K562 (cell line): ENCODE measurements around the gene UFSP1. TPM values are rescaled to one million over a fixed set of nuclear protein-coding genes. Genes with fewer than 3 reads are reported as not detected.

Experiments
- ATAC-seq: fragments of 200-7000 bp; cut with Tn5 transposase; 3 replicates; pipeline ENCODE4 v1.9.1; 2020; ENCODE audit warnings: moderate library complexity
- BruUV-seq: library from RNA; stranded (reverse); fragments of 400-500 nt; replicated peaks from 2 replicates; lab custom pipeline; 2021; lab: Mats Ljungman, UMichigan
- CTCF ChIA-PET: fragments of 300-600 bp; formaldehyde crosslinking; extraction: SDS; loops from one replicate; lab custom pipeline; 2021; ENCODE audit warnings: low intra/inter-chr PET ratio; lab: Yijun Ruan, JAX
- POLR2A ChIA-PET: fragments of 300-600, 350-650 bp; sonication (Branson Sonifier 250); formaldehyde crosslinking; extraction: SDS; loops from one replicate; lab custom pipeline; 2021; ENCODE audit warnings: antibody characterized with exemption, inconsistent platforms; lab: Yijun Ruan, JAX
- DNase-seq, 4 experiments: peaks; one replicate each; pipeline versions ENCODE4 v3.0.0 to v3.0.0-alpha.2; 2011 to 2018; ENCODE audit warnings: low spot score in 3 of 4, mixed read lengths in 3 of 4; ENCODE audit errors: extremely low read depth in 1 of 4
- FAIRE-seq: peaks from 2 replicates; lab custom pipeline; 2011; peaks lifted over from hg19 to GRCh38; lab: Jason Lieb, UNC
- H2AFZ ChIP-seq: 2 replicates; pipeline ENCODE4 v1.6.0; 2011; ENCODE audit warnings: low read depth, low read length, control low read depth, inconsistent platforms
- H3K27ac ChIP-seq: fragments of 200-600 bp; 3 replicates; pipeline ENCODE4 v1.8.0; 2011; ENCODE audit warnings: low read depth, mild to moderate bottlenecking, control low read depth, inconsistent platforms, low read length, moderate library complexity, mixed read lengths; ENCODE audit errors: extremely low read depth
- H3K27me3 ChIP-seq, 2 experiments: fragments of 300-600 bp in 1 of 2; 2 replicates in 1 of 2; 3 replicates in 1 of 2; pipeline versions ENCODE4 v1.6.0 to v1.8.0; 2011; ENCODE audit warnings: inconsistent platforms in 2 of 2, low read length in 2 of 2, mild to moderate bottlenecking in 1 of 2, mixed read lengths in 1 of 2, moderate library complexity in 1 of 2; ENCODE audit not compliant: control insufficient read depth in 2 of 2, insufficient read depth in 2 of 2
- H3K36me3 ChIP-seq: fragments of 300-600 bp; 3 replicates; pipeline ENCODE4 v1.8.0; 2011; ENCODE audit warnings: mild to moderate bottlenecking, low read length, inconsistent platforms; ENCODE audit not compliant: control insufficient read depth, insufficient read depth
- H3K4me1 ChIP-seq, 2 experiments: fragments of 200-600 bp in 1 of 2; replicated peaks in 1 of 2; 2 replicates in 1 of 2; 3 replicates in 1 of 2; pipeline versions ENCODE4 v1.5.1 to v1.8.0; 2011; ENCODE audit warnings: inconsistent platforms in 2 of 2, low read length in 2 of 2, mild to moderate bottlenecking in 1 of 2, mixed read lengths in 1 of 2, moderate library complexity in 1 of 2; ENCODE audit not compliant: control insufficient read depth in 2 of 2, insufficient read depth in 2 of 2
- H3K4me2 ChIP-seq: 2 replicates; pipeline ENCODE4 v1.6.1; 2011; ENCODE audit warnings: low read length, control low read depth, inconsistent platforms, mixed read lengths; ENCODE audit not compliant: insufficient read depth
- H3K4me3 ChIP-seq: fragments of 200-600 bp; sonication (generic), shearing (Covaris generic); 2 replicates; pipeline ENCODE4 v1.5.1; 2016; ENCODE audit warnings: control low read depth, inconsistent platforms
- H3K79me2 ChIP-seq: fragments of 200-600 bp; 3 replicates; pipeline ENCODE4 v1.8.0; 2011; ENCODE audit warnings: low read length, inconsistent platforms; ENCODE audit not compliant: control insufficient read depth, insufficient read depth
- H3K9ac ChIP-seq, 2 experiments: 2 replicates each; pipeline versions ENCODE4 v1.6.0 to v1.6.1; 2011; ENCODE audit warnings: low read depth in 2 of 2, low read length in 2 of 2, control low read depth in 1 of 2, inconsistent platforms in 1 of 2, mild to moderate bottlenecking in 1 of 2, mixed read lengths in 1 of 2; ENCODE audit not compliant: insufficient read depth in 1 of 2
- H3K9me1 ChIP-seq: one replicate; pipeline ENCODE4 v1.6.0; 2011; ENCODE audit warnings: inconsistent platforms, mild to moderate bottlenecking, low read length, moderate library complexity; ENCODE audit not compliant: control insufficient read depth, insufficient read depth
- H3K9me3 ChIP-seq: replicated peaks from 2 replicates; pipeline ENCODE4 v1.5.1; 2011; ENCODE audit warnings: low read depth, low read length, inconsistent platforms; ENCODE audit not compliant: control insufficient read depth, insufficient read depth
- H4K20me1 ChIP-seq: replicated peaks from 2 replicates; pipeline ENCODE4 v1.6.1; 2011; ENCODE audit warnings: low read length, inconsistent platforms, mixed read lengths; ENCODE audit not compliant: control insufficient read depth, insufficient read depth
- BACH1 ChIP-seq: fragments of 200-800 bp; sonication (Bioruptor generic); IDR thresholded peaks from 2 replicates; pipeline ENCODE4 v1.6.1; 2016; ENCODE audit warnings: missing genetic modification characterization, missing compliant biosample characterization
- BHLHE40 ChIP-seq: IDR thresholded peaks from 2 replicates; pipeline ENCODE4 v1.6.1; 2011; ENCODE audit warnings: low read length, improper control_type of control experiment
- CC2D1A ChIP-seq: fragments of 450-650 bp; IDR thresholded peaks from 2 replicates; pipeline ENCODE4 v1.6.1; 2017; ENCODE audit warnings: mild to moderate bottlenecking
- CREM ChIP-seq: IDR thresholded peaks from 2 replicates; pipeline ENCODE4 v1.6.1; 2014; ENCODE audit warnings: antibody characterized with exemption, low read depth
- DPF2 ChIP-seq: fragments of 450-650 bp; IDR thresholded peaks from 2 replicates; pipeline ENCODE4 v1.6.1; 2016
- EHMT2 ChIP-seq: fragments of 450-650 bp; IDR thresholded peaks from 2 replicates; pipeline ENCODE4 v1.6.1; 2018; ENCODE audit warnings: antibody characterized with exemption
- ERF ChIP-seq: fragments of 450-650 bp; formaldehyde crosslinking; IDR thresholded peaks from 2 replicates; pipeline ENCODE4 v1.4.0; 2020; ENCODE audit warnings: mild to moderate bottlenecking, mixed read lengths
- FOXK2 ChIP-seq, 2 experiments: fragments of 450-650 bp; IDR thresholded peaks in 1 of 2; conservative IDR thresholded peaks in 1 of 2; 2 replicates each; pipeline ENCODE4 v1.6.1; 2016; ENCODE audit warnings: low read depth in 2 of 2, mild to moderate bottlenecking in 1 of 2
- HCFC1 ChIP-seq: IDR thresholded peaks from 2 replicates; pipeline ENCODE4 v1.6.1; 2012; ENCODE audit warnings: low read depth, low read length, improper control_type of control experiment
- HEY1 ChIP-seq: fragments of 250-450 bp; sonication (Bioruptor Pico); IDR thresholded peaks from 2 replicates; pipeline ENCODE4 v1.5.0; 2020; ENCODE audit warnings: mild to moderate bottlenecking, moderate library complexity, borderline replicate concordance
- KAT7 ChIP-seq: sonication (generic); formaldehyde crosslinking; IDR thresholded peaks from 2 replicates; pipeline ENCODE4 v1.8.0; 2022; ENCODE audit warnings: missing genetic modification reagents, mild to moderate bottlenecking, borderline replicate concordance
- LEF1 ChIP-seq: fragments of 450-650 bp; IDR thresholded peaks from 2 replicates; pipeline ENCODE4 v1.6.1; 2016; ENCODE audit warnings: mild to moderate bottlenecking
- MEF2A ChIP-seq: IDR thresholded peaks from 2 replicates; pipeline ENCODE4 v1.6.1; 2011; ENCODE audit warnings: low read depth, mild to moderate bottlenecking, low read length, moderate library complexity; ENCODE audit not compliant: control insufficient read depth
- MEIS2 ChIP-seq: fragments of 450-650 bp; IDR thresholded peaks from 2 replicates; pipeline ENCODE4 v1.6.1; 2014; ENCODE audit warnings: mild to moderate bottlenecking; ENCODE audit not compliant: partially characterized antibody
- MTA2 ChIP-seq: fragments of 450-650 bp; IDR thresholded peaks from 2 replicates; pipeline ENCODE4 v1.6.1; 2016; ENCODE audit warnings: low read depth
- PKNOX1 ChIP-seq: fragments of 450-650 bp; IDR thresholded peaks from 2 replicates; pipeline ENCODE4 v1.6.1; 2016
- PREB ChIP-seq: sonication (generic); formaldehyde crosslinking; IDR thresholded peaks from 2 replicates; pipeline ENCODE4 v1.8.1; 2023; ENCODE audit warnings: mild to moderate bottlenecking, missing genetic modification reagents
- TAL1 ChIP-seq: fragments of 450-650 bp; IDR thresholded peaks from 2 replicates; pipeline ENCODE4 v1.6.1; 2016; ENCODE audit warnings: mild to moderate bottlenecking
- TCF3 ChIP-seq: sonication (generic); formaldehyde crosslinking; IDR thresholded peaks from 2 replicates; pipeline ENCODE4 v1.4.0; 2020; ENCODE audit warnings: mild to moderate bottlenecking, missing genetic modification reagents
- TFAM ChIP-seq: fragments of 250-450 bp; sonication (Bioruptor Pico); conservative IDR thresholded peaks from 2 replicates; pipeline ENCODE4 v1.5.0; 2021; ENCODE audit warnings: mild to moderate bottlenecking, moderate library complexity
- ZNF311 ChIP-seq: fragments of 250-450 bp; sonication (Bioruptor Pico); IDR thresholded peaks from 2 replicates; pipeline ENCODE4 v1.4.0; 2020; ENCODE audit warnings: mild to moderate bottlenecking, moderate library complexity
- ZNF384 ChIP-seq: IDR thresholded peaks from 2 replicates; pipeline ENCODE4 v1.6.1; 2012; ENCODE audit warnings: low read depth, low read length, improper control_type of control experiment
- ZNF408 ChIP-seq: fragments of 250-450 bp; sonication (Bioruptor Pico); IDR thresholded peaks from 2 replicates; pipeline ENCODE4 v1.4.0; 2020; ENCODE audit warnings: low read depth, mild to moderate bottlenecking, moderate library complexity
- WGBS: fragments of 100-300 bp; shearing (Covaris generic); methylation state at CpG from one replicate; pipeline ENCODE4 v1.1.6; 2016; ENCODE audit warnings: low coverage, mixed read lengths; ENCODE audit not compliant: insufficient coverage; ENCODE audit errors: missing lambda C conversion rate; 5-methylcytosine and 5-hydroxymethylcytosine counted together
- in situ Hi-C: fragments of 300-500 bp; cut with MboI; formaldehyde crosslinking; loops from 4 replicates; pipeline ENCODE4 v1.15.0; 2018; ENCODE audit warnings: inconsistent platforms, mixed read lengths
- intact Hi-C: fragments of 100-400 bp; cut with micrococcal nuclease; formaldehyde crosslinking; loops from 2 replicates; pipeline ENCODE4 v1.14.2; 2022
- polyA plus RNA-seq, 8 experiments: library from polyadenylated mRNA; depleted of rRNA in 4 of 8; stranded (reverse) in 5 of 8; unstranded in 3 of 8; fragments of >200 nt; fragmentation: Nextera tagmentation in 2 of 8; fragmentation: Illumina TruSeq in 1 of 8; extraction: Ambion mirVana in 2 of 8; extraction: Trizol in 1 of 8; gene quantifications; 2 replicates each; pipeline versions ENCODE4 v1.2.1 to v1.2.3, GENCODE V29; 2011 to 2014; ENCODE audit warnings: inconsistent platforms in 1 of 8, missing spikeins in 1 of 8
- total RNA-seq, 7 experiments: library from RNA; depleted of rRNA in 6 of 7; stranded (reverse); fragments of >200 nt in 6 of 7; fragmentation: Illumina TruSeq in 2 of 7; extraction: Trizol in 2 of 7; gene quantifications; 2 replicates each; pipeline versions ENCODE4 v1.2.1 to v1.2.3, GENCODE V29; 2011 to 2021; ENCODE audit warnings: low replicate concordance in 1 of 7

Gene UFSP1
- total and polyA plus RNA-seq, 9 of the 15 experiments (the other 6 are each of a cell fraction or from before 2014, with no cell fraction given) = 0.50 to 18.8 (median 2.1) TPM

- DNase-seq (peak; percentile 68 to 83 (median 73)), FAIRE-seq (peak; percentile 82), ATAC-seq (peak; percentile 25)
- Histone ChIP-seq H3K4me2 (peak overlapping the region; percentile 51), H3K4me3 (no peak overlapping the region), H3K9ac (peak overlapping the region; percentile 6 to 86; a peak in 1 of 4 replicates), H3K27ac (peak overlapping the region; percentile 48), H3K9me1 (no peaks in the 10 kb centered on the region), H3K79me2 (no peaks in the 10 kb centered on the region; the same call in 2 of the 3 replicates), H4K20me1 (no peaks in the 10 kb centered on the region), H3K36me3 (no peaks in the 10 kb centered on the region), H2AFZ (peak overlapping the region; percentile 21; the same call in 1 of the 2 replicates), H3K9me3 (no peaks in the 10 kb centered on the region), H3K27me3 (no peaks in the 10 kb centered on the region), H3K4me1 (peaks cover 30 to 62% of the 10 kb centered on the region in 2 experiments)
- WGBS = 11% methylated on average over 12 of the region's 13 CpGs
- intact Hi-C loops = loop anchor here (1.0 to 5.0 kb wide), 6 partner anchors 68 to 384 kb away; no protein-coding TSS in a partner anchor
- ChIA-PET POLR2A (interaction anchor here (0.6 to 2.1 kb wide), 8 partner anchors 8 to 169 kb away, joined by 3 to 7 read pairs (median 3); partner anchors contain the start of genes SRRT and UFSP1), CTCF (interaction anchor here (0.5 to 3.1 kb wide), 5 partner anchors 162 to 294 kb away, joined by 3 to 44 read pairs (median 3); no protein-coding TSS in a partner anchor)
- no TSS peak for BruUV-seq
- in situ Hi-C loops = no loop called here
- TF ChIP-seq CC2D1A = no peak
- peak; percentile 7; the same call in 1 of the 2 replicates for TF ChIP-seq PREB (CRISPR knock-in tag)
- peak; percentile 67 for TF ChIP-seq PKNOX1
- no peak for TF ChIP-seq HEY1
- TF ChIP-seq MEIS2 = peak; percentile 84
- peak; percentile 23; the same call in 1 of the 2 replicates for TF ChIP-seq MTA2
- TF ChIP-seq BACH1 (tag) = no peak
- TF ChIP-seq CREM = peak; percentile 64; the same call in 1 of the 2 replicates
- TF ChIP-seq LEF1 = peak; percentile 29; the same call in 1 of the 2 replicates
- TF ChIP-seq DPF2 = peak; percentile 83
- TF ChIP-seq BHLHE40 = 0 out of 2 replicates have a peak, but pooled peaks have one; percentile 25
- TF ChIP-seq ZNF408 (CRISPR knock-in tag) = no peak
- TF ChIP-seq TCF3 (CRISPR knock-in tag) = peak; percentile 79
- peak; percentile 78 for TF ChIP-seq TAL1
- TF ChIP-seq FOXK2 (conservative IDR thresholded peaks at IDR 0.05 in 1 of 2, IDR thresholded peaks at IDR 0.05 in 1 of 2; ENCODE audit: low read depth in 2 of 2) = peak; percentile 45 to 53; a peak in 2 of 4 replicates
- no peak for TF ChIP-seq MEF2A
- TF ChIP-seq ZNF311 (CRISPR knock-in tag) = no peak
- TF ChIP-seq KAT7 (CRISPR knock-in tag) = no peak
- no peak for TF ChIP-seq HCFC1
- TF ChIP-seq ZNF384 = peak; percentile 14; the same call in 1 of the 2 replicates
- TF ChIP-seq TFAM (CRISPR knock-in tag) = no peak
- no peak for TF ChIP-seq ERF
- peak; percentile 49; the same call in 1 of the 2 replicates for TF ChIP-seq EHMT2
Observed at GRCh38 chr7:100897772-100898454, 8.4 kb upstream of the UFSP1 start.
